GM18519 (cell line): ENCODE data around the gene SLC19A2.
"Not testable (repeated sequence)": the region's sequence is repeated elsewhere in the genome, so short reads cannot be mapped to it uniquely, and the experiment has no call there.

Source experiments
- ATAC-seq: cut with Tn5 transposase; IDR thresholded peaks from one replicate; pipeline ENCODE4 v1.9.1; 2021; ENCODE audit warnings: mild to moderate bottlenecking, moderate library complexity; ENCODE audit not compliant: unreplicated experiment, low FRiP score

SLC19A2 gene

GRCh38 chr1:169509354-169509753, 23.6 kb upstream of the SLC19A2 start:
- no peak for ATAC-seq

- ATAC-seq = no peak
Observed at GRCh38 chr1:169508432-169509338, 22.9 kb upstream of the SLC19A2 start.

GRCh38 chr1:169507413-169507812, 21.7 kb upstream of the SLC19A2 start:
- ATAC-seq = no peak

- not testable (repeated sequence) for ATAC-seq
Observed at GRCh38 chr1:169503601-169504000, 17.9 kb upstream of the SLC19A2 start.

GRCh38 chr1:169499807-169500206, 14.1 kb upstream of the SLC19A2 start:
- ATAC-seq = no peak

- no peak for ATAC-seq
Observed at GRCh38 chr1:169497317-169497716, 11.6 kb upstream of the SLC19A2 start.

- ATAC-seq = no peak
Observed at GRCh38 chr1:169495916-169496315, 10.2 kb upstream of the SLC19A2 start.

GRCh38 chr1:169495046-169495775, 9.5 kb upstream of the SLC19A2 start:
- no peak for ATAC-seq

GRCh38 chr1:169494343-169494742, 8.6 kb upstream of the SLC19A2 start:
- ATAC-seq = no peak

GRCh38 chr1:169493251-169493650, 7.5 kb upstream of the SLC19A2 start:
- ATAC-seq = no peak

- peak; percentile 40 for ATAC-seq
Observed at GRCh38 chr1:169491845-169492281, 6.1 kb upstream of the SLC19A2 start.

- ATAC-seq = no peak
Observed at GRCh38 chr1:169488157-169488556, 2.4 kb upstream of the SLC19A2 start.

- no peak for ATAC-seq
Observed at GRCh38 chr1:169487561-169487960, 1.8 kb upstream of the SLC19A2 start.

- no peak for ATAC-seq
Observed at GRCh38 chr1:169487133-169487532, 1.4 kb upstream of the SLC19A2 start.

- no peak for ATAC-seq
Observed at GRCh38 chr1:169486281-169487051, 722 bp upstream of the SLC19A2 start.

- ATAC-seq = peak; percentile 11
Observed at GRCh38 chr1:169484683-169485430, 887 bp downstream of the SLC19A2 start.

GRCh38 chr1:169484101-169484500, 1.6 kb downstream of the SLC19A2 start:
- no peak for ATAC-seq

- no peak for ATAC-seq
Observed at GRCh38 chr1:169483500-169483966, 2.2 kb downstream of the SLC19A2 start.

GRCh38 chr1:169479363-169480066, 6.2 kb downstream of the SLC19A2 start:
- no peak for ATAC-seq
